K562 (cell line): ENCODE data around the gene COASY. TPM values are rescaled to one million over a fixed set of nuclear protein-coding genes. Genes with fewer than 3 reads are reported as not detected.

ENCODE experiments used
- BRCA1 ChIP-seq, 2 experiments: fragments of 450-650 bp in 1 of 2; sonication (generic) in 1 of 2; formaldehyde crosslinking in 1 of 2; IDR thresholded peaks; 2 replicates each; pipeline versions ENCODE4 v1.5.0 to v1.6.1; 2017 to 2020; ENCODE audit warnings: mild to moderate bottlenecking in 1 of 2, missing genetic modification reagents in 1 of 2
- CBFA2T3 ChIP-seq: fragments of 450-650 bp; IDR thresholded peaks from 2 replicates; pipeline ENCODE4 v1.6.1; 2017
- CHCHD3 ChIP-seq: fragments of 250-450 bp; sonication (Bioruptor Pico); IDR thresholded peaks from 2 replicates; pipeline ENCODE4 v2.1.2; 2022; ENCODE audit warnings: mild to moderate bottlenecking
- FOXM1 ChIP-seq, 2 experiments: fragments of 450-650 bp in 1 of 2; sonication (generic) in 1 of 2; formaldehyde crosslinking in 1 of 2; IDR thresholded peaks; 2 replicates each; pipeline versions ENCODE4 v1.6.1 to v1.9.0; 2017 to 2022; ENCODE audit warnings: low read depth in 2 of 2, mild to moderate bottlenecking in 2 of 2, missing genetic modification reagents in 1 of 2, moderate library complexity in 1 of 2
- GATA2 ChIP-seq: sonication (generic); formaldehyde crosslinking; IDR thresholded peaks from 2 replicates; pipeline ENCODE4 v1.4.0; 2020; ENCODE audit warnings: mild to moderate bottlenecking, missing genetic modification reagents
- MAZ ChIP-seq, 2 experiments: fragments of 450-650 bp in 1 of 2; sonication (generic) in 1 of 2; formaldehyde crosslinking; IDR thresholded peaks in 1 of 2; conservative IDR thresholded peaks in 1 of 2; 2 replicates each; pipeline versions ENCODE4 v1.4.0 to v1.5.0; 2020; ENCODE audit warnings: mild to moderate bottlenecking in 1 of 2, missing genetic modification reagents in 1 of 2
- MEF2A ChIP-seq: IDR thresholded peaks from 2 replicates; pipeline ENCODE4 v1.6.1; 2011; ENCODE audit warnings: low read depth, mild to moderate bottlenecking, low read length, moderate library complexity; ENCODE audit not compliant: control insufficient read depth
- XRCC4 ChIP-seq: IDR thresholded peaks from one replicate; pipeline ENCODE4 v1.6.1; 2011; ENCODE audit not compliant: insufficient read depth, insufficient read length; ENCODE audit errors: extremely low read depth
- ZC3H8 ChIP-seq: fragments of 450-650 bp; IDR thresholded peaks from 2 replicates; pipeline ENCODE4 v1.6.1; 2017
- ZEB2 ChIP-seq: fragments of 450-650 bp; IDR thresholded peaks from 2 replicates; pipeline ENCODE4 v1.6.1; 2016
- ZNF239 ChIP-seq: fragments of 250-450 bp; sonication (Bioruptor Pico); IDR thresholded peaks from 2 replicates; pipeline ENCODE4 v1.4.0; 2020; ENCODE audit warnings: mild to moderate bottlenecking
- ZNF830 ChIP-seq: fragments of 250-450 bp; sonication (Bioruptor Pico); IDR thresholded peaks from 2 replicates; pipeline ENCODE4 v1.5.0; 2021; ENCODE audit warnings: mild to moderate bottlenecking
- ZZZ3 ChIP-seq: fragments of 450-650 bp; IDR thresholded peaks from 2 replicates; pipeline ENCODE4 v1.6.1; 2016; ENCODE audit warnings: antibody characterized with exemption, mild to moderate bottlenecking, moderate library complexity
- polyA plus RNA-seq, 8 experiments: library from polyadenylated mRNA; depleted of rRNA in 4 of 8; stranded (reverse) in 5 of 8; unstranded in 3 of 8; fragments of >200 nt; fragmentation: Nextera tagmentation in 2 of 8; fragmentation: Illumina TruSeq in 1 of 8; extraction: Ambion mirVana in 2 of 8; extraction: Trizol in 1 of 8; gene quantifications; 2 replicates each; pipeline versions ENCODE4 v1.2.1 to v1.2.3, GENCODE V29; 2011 to 2014; ENCODE audit warnings: inconsistent platforms in 1 of 8, missing spikeins in 1 of 8
- total RNA-seq, 7 experiments: library from RNA; depleted of rRNA in 6 of 7; stranded (reverse); fragments of >200 nt in 6 of 7; fragmentation: Illumina TruSeq in 2 of 7; extraction: Trizol in 2 of 7; gene quantifications; 2 replicates each; pipeline versions ENCODE4 v1.2.1 to v1.2.3, GENCODE V29; 2011 to 2021; ENCODE audit warnings: low replicate concordance in 1 of 7
- TF ChIP-seq, protein P1 (sequence below): fragments of 250-450 bp; sonication (Bioruptor Pico); IDR thresholded peaks from 2 replicates; pipeline ENCODE4 v1.5.0; 2022; ENCODE audit warnings: mild to moderate bottlenecking
- TF ChIP-seq, protein P2 (sequence below): fragments of 450-650 bp; IDR thresholded peaks from 2 replicates; pipeline ENCODE4 v1.6.1; 2018; ENCODE audit not compliant: partially characterized antibody
- TF ChIP-seq, protein P3 (sequence below): sonication (generic); formaldehyde crosslinking; IDR thresholded peaks from 2 replicates; pipeline ENCODE4 v1.8.1; 2023; ENCODE audit warnings: mild to moderate bottlenecking, missing genetic modification reagents
- TF ChIP-seq, protein P4 (sequence below): fragments of 450-650 bp; conservative IDR thresholded peaks from 2 replicates; pipeline ENCODE4 v1.6.1; 2016; ENCODE audit warnings: missing genetic modification characterization, low read depth, mild to moderate bottlenecking, missing compliant biosample characterization, moderate library complexity
- TF ChIP-seq, protein P5 (sequence below): sonication (generic); formaldehyde crosslinking; IDR thresholded peaks from 2 replicates; pipeline ENCODE4 v1.9.0; 2022; ENCODE audit warnings: mild to moderate bottlenecking, missing genetic modification reagents

The COASY gene
- total and polyA plus RNA-seq, 9 of the 15 experiments (the other 6 are each of a cell fraction or from before 2014, with no cell fraction given) = 25.4 to 175 (median 62.3) TPM

DNA sequence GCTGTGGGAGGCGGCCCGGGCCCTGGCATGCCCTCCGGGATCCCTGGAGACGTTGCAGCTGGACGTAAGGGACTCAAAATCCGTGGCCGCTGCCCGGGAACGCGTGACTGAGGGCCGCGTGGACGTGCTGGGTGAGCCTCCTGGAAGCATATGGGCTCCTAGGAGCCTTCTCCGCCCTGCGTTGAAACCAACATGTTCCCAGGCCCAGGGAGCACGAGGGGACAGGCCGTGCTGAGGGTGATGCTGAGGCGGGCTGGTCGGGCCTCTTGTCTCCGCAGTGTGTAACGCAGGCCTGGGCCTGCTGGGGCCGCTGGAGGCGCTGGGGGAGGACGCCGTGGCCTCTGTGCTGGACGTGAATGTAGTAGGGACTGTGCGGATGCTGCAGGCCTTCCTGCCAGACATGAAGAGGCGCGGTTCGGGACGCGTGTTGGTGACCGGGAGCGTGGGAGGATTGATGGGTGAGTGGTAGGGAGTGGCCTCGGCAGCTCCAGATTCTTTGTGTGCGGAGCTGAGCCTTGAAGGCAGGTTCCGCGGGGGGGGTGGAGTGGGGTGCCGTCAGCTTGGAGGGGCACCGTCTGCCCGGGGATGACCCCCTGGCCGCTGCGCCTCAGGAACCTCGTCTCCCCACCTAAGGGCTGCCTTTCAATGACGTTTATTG, 8.7 kb upstream of the COASY start (continued):
- TF ChIP-seq, protein P1, sequence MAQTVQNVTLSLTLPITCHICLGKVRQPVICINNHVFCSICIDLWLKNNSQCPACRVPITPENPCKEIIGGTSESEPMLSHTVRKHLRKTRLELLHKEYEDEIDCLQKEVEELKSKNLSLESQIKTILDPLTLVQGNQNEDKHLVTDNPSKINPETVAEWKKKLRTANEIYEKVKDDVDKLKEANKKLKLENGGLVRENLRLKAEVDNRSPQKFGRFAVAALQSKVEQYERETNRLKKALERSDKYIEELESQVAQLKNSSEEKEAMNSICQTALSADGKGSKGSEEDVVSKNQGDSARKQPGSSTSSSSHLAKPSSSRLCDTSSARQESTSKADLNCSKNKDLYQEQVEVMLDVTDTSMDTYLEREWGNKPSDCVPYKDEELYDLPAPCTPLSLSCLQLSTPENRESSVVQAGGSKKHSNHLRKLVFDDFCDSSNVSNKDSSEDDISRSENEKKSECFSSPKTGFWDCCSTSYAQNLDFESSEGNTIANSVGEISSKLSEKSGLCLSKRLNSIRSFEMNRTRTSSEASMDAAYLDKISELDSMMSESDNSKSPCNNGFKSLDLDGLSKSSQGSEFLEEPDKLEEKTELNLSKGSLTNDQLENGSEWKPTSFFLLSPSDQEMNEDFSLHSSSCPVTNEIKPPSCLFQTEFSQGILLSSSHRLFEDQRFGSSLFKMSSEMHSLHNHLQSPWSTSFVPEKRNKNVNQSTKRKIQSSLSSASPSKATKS = no peak
- TF ChIP-seq CBFA2T3 = no peak; the same call in 1 of the 2 replicates
- no peak for TF ChIP-seq MEF2A
- TF ChIP-seq, protein P2, sequence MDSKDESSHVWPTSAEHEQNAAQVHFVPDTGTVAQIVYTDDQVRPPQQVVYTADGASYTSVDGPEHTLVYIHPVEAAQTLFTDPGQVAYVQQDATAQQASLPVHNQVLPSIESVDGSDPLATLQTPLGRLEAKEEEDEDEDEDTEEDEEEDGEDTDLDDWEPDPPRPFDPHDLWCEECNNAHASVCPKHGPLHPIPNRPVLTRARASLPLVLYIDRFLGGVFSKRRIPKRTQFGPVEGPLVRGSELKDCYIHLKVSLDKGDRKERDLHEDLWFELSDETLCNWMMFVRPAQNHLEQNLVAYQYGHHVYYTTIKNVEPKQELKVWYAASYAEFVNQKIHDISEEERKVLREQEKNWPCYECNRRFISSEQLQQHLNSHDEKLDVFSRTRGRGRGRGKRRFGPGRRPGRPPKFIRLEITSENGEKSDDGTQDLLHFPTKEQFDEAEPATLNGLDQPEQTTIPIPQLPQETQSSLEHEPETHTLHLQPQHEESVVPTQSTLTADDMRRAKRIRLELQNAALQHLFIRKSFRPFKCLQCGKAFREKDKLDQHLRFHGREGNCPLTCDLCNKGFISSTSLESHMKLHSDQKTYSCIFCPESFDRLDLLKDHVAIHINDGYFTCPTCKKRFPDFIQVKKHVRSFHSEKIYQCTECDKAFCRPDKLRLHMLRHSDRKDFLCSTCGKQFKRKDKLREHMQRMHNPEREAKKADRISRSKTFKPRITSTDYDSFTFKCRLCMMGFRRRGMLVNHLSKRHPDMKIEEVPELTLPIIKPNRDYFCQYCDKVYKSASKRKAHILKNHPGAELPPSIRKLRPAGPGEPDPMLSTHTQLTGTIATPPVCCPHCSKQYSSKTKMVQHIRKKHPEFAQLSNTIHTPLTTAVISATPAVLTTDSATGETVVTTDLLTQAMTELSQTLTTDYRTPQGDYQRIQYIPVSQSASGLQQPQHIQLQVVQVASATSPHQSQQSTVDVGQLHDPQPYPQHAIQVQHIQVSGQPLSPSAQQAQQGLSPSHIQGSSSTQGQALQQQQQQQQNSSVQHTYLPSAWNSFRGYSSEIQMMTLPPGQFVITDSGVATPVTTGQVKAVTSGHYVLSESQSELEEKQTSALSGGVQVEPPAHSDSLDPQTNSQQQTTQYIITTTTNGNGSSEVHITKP = no peak
- no peak for TF ChIP-seq XRCC4
- TF ChIP-seq ZNF239 (CRISPR knock-in tag) = no peak
- TF ChIP-seq ZC3H8 = no peak
- TF ChIP-seq, protein P3, sequence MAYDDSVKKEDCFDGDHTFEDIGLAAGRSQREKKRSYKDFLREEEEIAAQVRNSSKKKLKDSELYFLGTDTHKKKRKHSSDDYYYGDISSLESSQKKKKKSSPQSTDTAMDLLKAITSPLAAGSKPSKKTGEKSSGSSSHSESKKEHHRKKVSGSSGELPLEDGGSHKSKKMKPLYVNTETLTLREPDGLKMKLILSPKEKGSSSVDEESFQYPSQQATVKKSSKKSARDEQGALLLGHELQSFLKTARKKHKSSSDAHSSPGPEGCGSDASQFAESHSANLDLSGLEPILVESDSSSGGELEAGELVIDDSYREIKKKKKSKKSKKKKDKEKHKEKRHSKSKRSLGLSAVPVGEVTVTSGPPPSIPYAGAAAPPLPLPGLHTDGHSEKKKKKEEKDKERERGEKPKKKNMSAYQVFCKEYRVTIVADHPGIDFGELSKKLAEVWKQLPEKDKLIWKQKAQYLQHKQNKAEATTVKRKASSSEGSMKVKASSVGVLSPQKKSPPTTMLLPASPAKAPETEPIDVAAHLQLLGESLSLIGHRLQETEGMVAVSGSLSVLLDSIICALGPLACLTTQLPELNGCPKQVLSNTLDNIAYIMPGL (CRISPR knock-in tag) = no peak
- TF ChIP-seq, protein P4, sequence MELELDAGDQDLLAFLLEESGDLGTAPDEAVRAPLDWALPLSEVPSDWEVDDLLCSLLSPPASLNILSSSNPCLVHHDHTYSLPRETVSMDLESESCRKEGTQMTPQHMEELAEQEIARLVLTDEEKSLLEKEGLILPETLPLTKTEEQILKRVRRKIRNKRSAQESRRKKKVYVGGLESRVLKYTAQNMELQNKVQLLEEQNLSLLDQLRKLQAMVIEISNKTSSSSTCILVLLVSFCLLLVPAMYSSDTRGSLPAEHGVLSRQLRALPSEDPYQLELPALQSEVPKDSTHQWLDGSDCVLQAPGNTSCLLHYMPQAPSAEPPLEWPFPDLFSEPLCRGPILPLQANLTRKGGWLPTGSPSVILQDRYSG = no peak
- TF ChIP-seq ZZZ3 = no peak
- TF ChIP-seq, protein P5, sequence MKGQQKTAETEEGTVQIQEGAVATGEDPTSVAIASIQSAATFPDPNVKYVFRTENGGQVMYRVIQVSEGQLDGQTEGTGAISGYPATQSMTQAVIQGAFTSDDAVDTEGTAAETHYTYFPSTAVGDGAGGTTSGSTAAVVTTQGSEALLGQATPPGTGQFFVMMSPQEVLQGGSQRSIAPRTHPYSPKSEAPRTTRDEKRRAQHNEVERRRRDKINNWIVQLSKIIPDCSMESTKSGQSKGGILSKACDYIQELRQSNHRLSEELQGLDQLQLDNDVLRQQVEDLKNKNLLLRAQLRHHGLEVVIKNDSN (CRISPR knock-in tag) = no peak
- no peak for TF ChIP-seq CHCHD3 (CRISPR knock-in tag)
- no peak for TF ChIP-seq GATA2 (CRISPR knock-in tag)
- TF ChIP-seq FOXM1 (IDR thresholded peaks at IDR 0.05; ENCODE audit: low read depth) = no peak
- TF ChIP-seq FOXM1 (CRISPR knock-in tag; IDR thresholded peaks at IDR 0.05; ENCODE audit: low read depth) = no peak
- TF ChIP-seq ZEB2 = no peak
- 0 out of 4 replicates have a peak, but pooled peaks have one; percentile 23 to 35 for TF ChIP-seq MAZ (CRISPR knock-in tag; conservative IDR thresholded peaks at IDR 0.05 in 1 of 2, IDR thresholded peaks at IDR 0.05 in 1 of 2)
- TF ChIP-seq BRCA1 (IDR thresholded peaks at IDR 0.05) = no peak
- no peak for TF ChIP-seq BRCA1 (CRISPR knock-in tag; IDR thresholded peaks at IDR 0.05)
- TF ChIP-seq ZNF830 (CRISPR knock-in tag) = no peak
